C4-2B (cell line): ENCODE measurements around the gene MBTD1.

Source experiments
- CTCF ChIP-seq: fragments of 450-650 bp; conservative IDR thresholded peaks from 2 replicates; pipeline ENCODE4 v1.5.1; 2017; ENCODE audit warnings: mild to moderate bottlenecking
- ZFX ChIP-seq: fragments of 450-650 bp; IDR thresholded peaks from 2 replicates; pipeline ENCODE4 v1.6.1; 2017

- TF ChIP-seq CTCF = no peak
- no peak for TF ChIP-seq ZFX
Measured at GRCh38 chr17:51170736-51171135, 89.1 kb downstream of the MBTD1 start.
